A549 treated with DMSO at 1 μM for 4 hours (cell line): Measurements from ENCODE around the gene COX8C. TPM values are rescaled to one million over a fixed set of nuclear protein-coding genes. Genes with fewer than 3 reads are reported as not detected.

Experiments
- total RNA-seq: library from RNA; stranded (reverse); fragments of 200-300 nt; extraction: Qiagen RNA extraction; gene quantifications from 5 replicates; pipeline ENCODE4 v1.2.3, GENCODE V29; 2022; ENCODE audit warnings: low read depth

Gene COX8C
- not detected in 5 replicates for total RNA-seq

GRCh38 chr14:93346926-93347721 lies at the start of gene COX8C:
Gene COX8C, plus strand, starts transcription at chr14:93347182. Its CDS starts 87 bp downstream, at chr14:93347269.

GRCh38 chr14:93332853-93333630 lies 13.9 kb upstream of the COX8C start, which contains the start of gene BTBD7:
Gene BTBD7, minus strand, starts transcription at chr14:93333036. Its CDS starts 36,985 bp downstream, at chr14:93296051.

Other genes with a start within 250 kb of the COX8C start
- gene ITPK1, start 231.3 kb upstream of the COX8C start, total RNA-seq: 48.1 to 55.1 TPM (median 49.6 TPM) in 5 replicates
- gene MOAP1, start 162.3 kb upstream of the COX8C start, total RNA-seq: 11.3 to 17.9 TPM (median 16.0 TPM) in 5 replicates
- 35.8 to 40.4 TPM (median 38.5 TPM) in 5 replicates for gene LYSET, start 161.9 kb upstream of the COX8C start, total RNA-seq
- gene GON7, start 140.1 kb upstream of the COX8C start, total RNA-seq: 15.8 to 18.6 TPM (median 17.2 TPM) in 5 replicates
- gene UBR7, start 139.9 kb upstream of the COX8C start, total RNA-seq: 26.3 to 30.3 TPM (median 29.7 TPM) in 5 replicates
- gene BTBD7, start 14.1 kb upstream of the COX8C start, total RNA-seq: 12.1 to 20.2 TPM (median 15.5 TPM) in 5 replicates
- gene UNC79, start 83.8 kb downstream of the COX8C start, total RNA-seq: 0.01 TPM in 2 of 5 replicates, not detected in the others